Thoracic aorta (tissue), 2 donors: ENCODE data around the gene RCAN1. TPM values are rescaled to one million over a fixed set of nuclear protein-coding genes. Genes with fewer than 3 reads are reported as not detected.

Experiments used
- ATAC-seq: fragments of 150-250 bp; one replicate; pipeline ENCODE4 v1.8.0; 2017; ENCODE audit warnings: low read depth; ENCODE audit not compliant: insufficient number of reproducible peaks, low FRiP score
- DNase-seq: peaks from one replicate; pipeline ENCODE4 v3.0.0-alpha.2; 2020; ENCODE audit warnings: low spot score
- H3K27ac ChIP-seq, 2 donors: fragments of 200-600 bp; sonication (generic); 1 replicate in 1 of 2; 2 replicates in 1 of 2; pipeline ENCODE4 v1.5.1; 2016; ENCODE audit warnings: mild to moderate bottlenecking in 2 of 2, moderate library complexity in 2 of 2
- H3K27me3 ChIP-seq: fragments of 200-600 bp; sonication (generic); replicated peaks from 2 replicates; pipeline ENCODE4 v1.6.0; 2016; ENCODE audit warnings: mild to moderate bottlenecking; ENCODE audit not compliant: insufficient read depth
- H3K36me3 ChIP-seq: fragments of 200-600 bp; sonication (generic); one replicate; pipeline ENCODE4 v1.5.1; 2016
- H3K4me1 ChIP-seq, 2 donors: fragments of 200-600 bp; sonication (generic); 1 replicate in 1 of 2; 2 replicates in 1 of 2; pipeline versions ENCODE4 v1.5.1 to v1.6.0; 2016; ENCODE audit warnings: low read depth in 2 of 2, mild to moderate bottlenecking in 1 of 2; ENCODE audit not compliant: control insufficient read depth in 1 of 2
- H3K4me3 ChIP-seq: fragments of 200-600 bp; sonication (generic); 2 replicates; pipeline ENCODE4 v1.5.1; 2016; ENCODE audit warnings: mild to moderate bottlenecking
- H3K9me3 ChIP-seq: fragments of 200-600 bp; sonication (generic); 2 replicates; pipeline ENCODE4 v1.5.1; 2016
- total RNA-seq, 2 donors: library from RNA; depleted of rRNA; stranded (reverse); fragments of >200 nt; gene quantifications; one replicate each; pipeline versions ENCODE4 v1.1.0 to v1.2.3, GENCODE V29; 2016
- TF ChIP-seq, protein P1 (sequence below): fragments of 200-600 bp; sonication (generic); IDR thresholded peaks from one replicate; pipeline ENCODE4 v1.5.1; 2019; ENCODE audit warnings: antibody characterized with exemption

The RCAN1 gene
- total RNA-seq, 2 donors from 2014 or later, result 39.3 to 45.2 TPM

DNA sequence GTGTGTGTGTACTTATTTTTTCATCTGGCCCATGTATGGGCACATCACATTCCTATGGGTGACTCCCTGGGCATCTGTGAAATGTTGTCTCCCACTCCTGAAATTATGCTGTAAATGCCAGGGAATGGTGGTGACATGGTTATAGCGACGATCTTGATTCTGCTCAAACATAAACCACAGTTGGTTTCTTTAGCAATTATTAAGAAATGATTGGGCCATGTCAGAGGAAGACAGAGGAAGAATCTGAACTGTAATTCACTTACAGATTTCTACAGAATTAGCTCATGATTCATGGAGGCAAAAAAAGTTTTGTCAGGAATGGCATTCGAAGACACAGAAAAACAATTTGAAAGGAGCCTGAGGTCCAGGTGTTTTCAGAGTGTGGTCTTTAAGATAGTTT, 77.1 kb downstream of the RCAN1 start:
- Histone ChIP-seq H3K36me3 (no peaks in the 10 kb centered on the region), H3K27ac (no peak overlapping the region), H3K4me1 (peaks cover 9% of the 10 kb centered on the region in 2 donors), H3K27me3 (no peaks in the 10 kb centered on the region), H3K4me3 (no peak overlapping the region), H3K9me3 (no peaks in the 10 kb centered on the region)
- TF ChIP-seq, protein P1, sequence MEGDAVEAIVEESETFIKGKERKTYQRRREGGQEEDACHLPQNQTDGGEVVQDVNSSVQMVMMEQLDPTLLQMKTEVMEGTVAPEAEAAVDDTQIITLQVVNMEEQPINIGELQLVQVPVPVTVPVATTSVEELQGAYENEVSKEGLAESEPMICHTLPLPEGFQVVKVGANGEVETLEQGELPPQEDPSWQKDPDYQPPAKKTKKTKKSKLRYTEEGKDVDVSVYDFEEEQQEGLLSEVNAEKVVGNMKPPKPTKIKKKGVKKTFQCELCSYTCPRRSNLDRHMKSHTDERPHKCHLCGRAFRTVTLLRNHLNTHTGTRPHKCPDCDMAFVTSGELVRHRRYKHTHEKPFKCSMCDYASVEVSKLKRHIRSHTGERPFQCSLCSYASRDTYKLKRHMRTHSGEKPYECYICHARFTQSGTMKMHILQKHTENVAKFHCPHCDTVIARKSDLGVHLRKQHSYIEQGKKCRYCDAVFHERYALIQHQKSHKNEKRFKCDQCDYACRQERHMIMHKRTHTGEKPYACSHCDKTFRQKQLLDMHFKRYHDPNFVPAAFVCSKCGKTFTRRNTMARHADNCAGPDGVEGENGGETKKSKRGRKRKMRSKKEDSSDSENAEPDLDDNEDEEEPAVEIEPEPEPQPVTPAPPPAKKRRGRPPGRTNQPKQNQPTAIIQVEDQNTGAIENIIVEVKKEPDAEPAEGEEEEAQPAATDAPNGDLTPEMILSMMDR, result no peak
- ATAC-seq (no peak), DNase-seq (no peak)

GRCh38 chr21:34536820-34537219, 78.1 kb downstream of the RCAN1 start:
- ATAC-seq (peak; percentile 32), DNase-seq (no peak)
- H3K9me3 ChIP-seq, result no peaks in the 10 kb centered on the region
- peaks cover 9% of the 10 kb centered on the region in 2 donors for H3K4me1 ChIP-seq
- no peaks in the 10 kb centered on the region for H3K27me3 ChIP-seq
- no peaks in the 10 kb centered on the region for H3K36me3 ChIP-seq
- H3K4me3 ChIP-seq, result no peak overlapping the region
- TF ChIP-seq, protein P1, result no peak
- no peak overlapping the region for H3K27ac ChIP-seq

- TF ChIP-seq, protein P1, result no peak
- DNase-seq (no peak), ATAC-seq (no peak)
- Histone ChIP-seq H3K4me3 (no peak overlapping the region), H3K36me3 (no peaks in the 10 kb centered on the region), H3K4me1 (peaks cover 9% of the 10 kb centered on the region in 2 donors), H3K9me3 (no peaks in the 10 kb centered on the region), H3K27ac (no peak overlapping the region), H3K27me3 (no peaks in the 10 kb centered on the region)
These were observed 78.6 kb downstream of the RCAN1 start for GRCh38 chr21:34536311-34536710.

DNA sequence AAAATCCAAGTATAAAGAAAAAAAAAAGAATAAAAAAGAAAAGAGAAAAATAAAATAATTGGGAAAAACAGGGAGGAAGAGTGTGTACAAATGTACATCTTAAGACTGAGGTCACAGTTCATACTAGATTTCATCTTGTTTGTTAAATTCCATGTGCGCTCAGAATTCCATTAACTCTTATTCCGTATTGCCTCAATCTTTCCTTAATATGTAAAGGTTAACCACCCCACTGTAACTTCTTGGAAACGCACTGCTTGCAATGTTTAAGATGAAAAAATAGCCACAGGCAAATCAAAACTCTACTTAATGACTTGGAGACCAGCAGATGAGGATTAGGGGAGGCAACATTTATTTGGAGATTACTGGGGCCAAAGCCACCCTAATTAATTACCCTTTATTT, 79.0 kb downstream of the RCAN1 start:
- TF ChIP-seq, protein P1, result no peak
- no peak for DNase-seq
- Histone ChIP-seq H3K36me3 (no peaks in the 10 kb centered on the region), H3K4me1 (peaks cover 9% of the 10 kb centered on the region in 2 donors), H3K9me3 (no peaks in the 10 kb centered on the region), H3K4me3 (no peak overlapping the region), H3K27me3 (no peaks in the 10 kb centered on the region), H3K27ac (no peak overlapping the region)
- no peak for ATAC-seq

DNA sequence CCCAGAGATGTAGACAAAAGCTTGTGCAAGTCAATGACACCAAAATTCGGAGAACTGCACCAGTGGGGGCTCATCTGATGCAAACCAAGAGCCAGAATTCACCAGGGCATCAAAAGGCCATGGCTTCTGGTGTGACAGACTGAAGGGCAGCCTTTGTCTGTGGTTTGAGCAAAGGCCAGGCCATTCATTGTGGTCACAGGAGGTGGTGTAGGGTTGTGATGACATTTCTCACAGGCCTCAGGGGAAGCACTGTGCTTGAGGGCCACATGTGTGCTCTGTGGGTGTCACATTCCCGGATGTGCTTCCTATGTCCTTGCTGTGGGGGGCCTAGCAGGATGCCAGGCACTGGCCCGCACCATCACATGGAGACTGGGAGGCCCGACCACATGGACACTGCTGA, 80.4 kb downstream of the RCAN1 start:
- TF ChIP-seq, protein P1, result no peak
- no peak overlapping the region for H3K4me3 ChIP-seq
- H3K9me3 ChIP-seq, result no peaks in the 10 kb centered on the region
- no peaks in the 10 kb centered on the region for H3K36me3 ChIP-seq
- DNase-seq (no peak), ATAC-seq (no peak)
- peaks cover 9% of the 10 kb centered on the region in 2 donors for H3K4me1 ChIP-seq
- no peak overlapping the region for H3K27ac ChIP-seq
- no peaks in the 10 kb centered on the region for H3K27me3 ChIP-seq
